H9 (cell line): ENCODE data around the gene ZSWIM4. TPM values are rescaled to one million over a fixed set of nuclear protein-coding genes. Genes with fewer than 3 reads are reported as not detected.

ENCODE experiments used
- DNase-seq: peaks from one replicate; pipeline ENCODE4 v3.0.0-alpha.2; 2017
- H2AFZ ChIP-seq: one replicate; pipeline ENCODE4 v1.6.1; 2013; ENCODE audit warnings: mild to moderate bottlenecking, low read length, control low read depth, moderate library complexity
- H2AK5ac ChIP-seq: 2 replicates; pipeline ENCODE4 v1.6.1; 2013; ENCODE audit warnings: low read length, control low read depth, mixed read lengths; ENCODE audit not compliant: insufficient read length
- H2BK120ac ChIP-seq: one replicate; pipeline ENCODE4 v1.6.1; 2013; ENCODE audit warnings: low read depth, mild to moderate bottlenecking, low read length, control low read depth, inconsistent platforms; ENCODE audit not compliant: poor library complexity, severe bottlenecking
- H2BK12ac ChIP-seq: 2 replicates; pipeline ENCODE4 v1.6.1; 2013; ENCODE audit warnings: low read length, control low read depth, mixed read lengths, low read depth; ENCODE audit not compliant: insufficient read length
- H2BK15ac ChIP-seq: 2 replicates; pipeline ENCODE4 v1.6.1; 2013; ENCODE audit warnings: low read depth, low read length, control low read depth
- H2BK20ac ChIP-seq: one replicate; pipeline ENCODE4 v1.6.1; 2013; ENCODE audit warnings: low read depth, mild to moderate bottlenecking, low read length, control low read depth, inconsistent platforms; ENCODE audit not compliant: poor library complexity, severe bottlenecking
- H2BK5ac ChIP-seq: 2 replicates; pipeline ENCODE4 v1.6.1; 2013; ENCODE audit warnings: low read length, control low read depth, mixed read lengths; ENCODE audit not compliant: insufficient read length
- H3K14ac ChIP-seq: 2 replicates; pipeline ENCODE4 v1.6.1; 2013; ENCODE audit warnings: low read length, control low read depth; ENCODE audit not compliant: insufficient read depth
- H3K18ac ChIP-seq: 2 replicates; pipeline ENCODE4 v1.6.1; 2013; ENCODE audit warnings: low read depth, mild to moderate bottlenecking, mixed read lengths, low read length, control low read depth; ENCODE audit not compliant: insufficient read length
- H3K23ac ChIP-seq: 2 replicates; pipeline ENCODE4 v1.6.1; 2013; ENCODE audit warnings: low read length, control low read depth, mixed read lengths, low read depth; ENCODE audit not compliant: insufficient read length
- H3K23me2 ChIP-seq: 2 replicates; pipeline ENCODE4 v1.6.1; 2013; ENCODE audit warnings: low read depth, mild to moderate bottlenecking, mixed read lengths, low read length, control low read depth; ENCODE audit not compliant: insufficient read length, poor library complexity, severe bottlenecking
- H3K27ac ChIP-seq: 2 replicates; pipeline ENCODE4 v1.5.1; 2013; ENCODE audit warnings: low read length, control low read depth, mixed read lengths, low read depth; ENCODE audit not compliant: insufficient read length
- H3K27me3 ChIP-seq: 2 replicates; pipeline ENCODE4 v1.6.1; 2013; ENCODE audit warnings: low read length, control low read depth, inconsistent platforms; ENCODE audit not compliant: insufficient read depth
- H3K4ac ChIP-seq: 2 replicates; pipeline ENCODE4 v1.6.1; 2013; ENCODE audit warnings: low read depth, mild to moderate bottlenecking, control low read depth, inconsistent platforms, low read length, moderate library complexity
- H3K4me1 ChIP-seq: 2 replicates; pipeline ENCODE4 v1.6.1; 2013; ENCODE audit warnings: low read length, control low read depth, inconsistent platforms; ENCODE audit not compliant: insufficient read depth
- H3K4me2 ChIP-seq: 2 replicates; pipeline ENCODE4 v1.6.1; 2013; ENCODE audit warnings: low read length, control low read depth, mixed read lengths; ENCODE audit not compliant: insufficient read length, insufficient read depth
- H3K56ac ChIP-seq: 2 replicates; pipeline ENCODE4 v1.6.1; 2013; ENCODE audit warnings: low read depth, mild to moderate bottlenecking, mixed read lengths, low read length, control low read depth; ENCODE audit not compliant: insufficient read length
- H3K79me1 ChIP-seq: 2 replicates; pipeline ENCODE4 v1.6.1; 2013; ENCODE audit warnings: low read depth, mild to moderate bottlenecking, moderate library complexity, low read length, control low read depth, inconsistent platforms; ENCODE audit not compliant: insufficient read depth, poor library complexity, severe bottlenecking
- H3K79me2 ChIP-seq: 2 replicates; pipeline ENCODE4 v1.6.1; 2013; ENCODE audit warnings: low read length, control low read depth, inconsistent platforms; ENCODE audit not compliant: insufficient read depth
- H3K9ac ChIP-seq: 2 replicates; pipeline ENCODE4 v1.6.1; 2013; ENCODE audit warnings: low read length, control low read depth, mixed read lengths; ENCODE audit not compliant: insufficient read length; ENCODE audit errors: extremely low read depth
- H3K9me3 ChIP-seq: one replicate; pipeline ENCODE4 v1.6.1; 2013; ENCODE audit warnings: low read depth, low read length, inconsistent platforms; ENCODE audit not compliant: control insufficient read depth
- H3T11ph ChIP-seq: one replicate; pipeline ENCODE4 v1.6.1; 2013; ENCODE audit warnings: mild to moderate bottlenecking, low read length, control low read depth, inconsistent platforms
- H4K20me1 ChIP-seq: one replicate; pipeline ENCODE4 v1.6.1; 2013; ENCODE audit not compliant: control insufficient read depth, insufficient read length, insufficient read depth
- H4K5ac ChIP-seq: 2 replicates; pipeline ENCODE4 v1.6.1; 2013; ENCODE audit warnings: low read depth, mild to moderate bottlenecking, mixed read lengths, low read length, control low read depth; ENCODE audit not compliant: insufficient read length
- H4K8ac ChIP-seq: replicated peaks from 2 replicates; pipeline ENCODE4 v1.6.1; 2013; ENCODE audit warnings: low read length, control low read depth, mixed read lengths, low read depth; ENCODE audit not compliant: insufficient read length
- H4K91ac ChIP-seq: 2 replicates; pipeline ENCODE4 v1.6.1; 2013; ENCODE audit warnings: low read depth, mild to moderate bottlenecking, moderate library complexity, mixed read lengths, low read length, control low read depth; ENCODE audit not compliant: insufficient read length
- H3K27ac Mint-ChIP-seq, 3 experiments: 2 replicates in 2 of 3; 3 replicates in 1 of 3; pipeline ENCODE4 v1.8.0; 2020 to 2021; ENCODE audit warnings: mixed read lengths in 3 of 3, mild to moderate bottlenecking in 1 of 3, moderate library complexity in 1 of 3
- H3K27me3 Mint-ChIP-seq: 2 replicates; pipeline ENCODE4 v1.8.0; 2021; ENCODE audit warnings: low read depth, mild to moderate bottlenecking, moderate library complexity, mixed read lengths
- H3K36me3 Mint-ChIP-seq, 3 experiments: 2 replicates in 2 of 3; 3 replicates in 1 of 3; pipeline ENCODE4 v1.8.0; 2020 to 2021; ENCODE audit warnings: low read depth in 3 of 3, mixed read lengths in 3 of 3; ENCODE audit not compliant: insufficient read depth in 1 of 3
- H3K4me1 Mint-ChIP-seq, 2 experiments: 2 replicates each; pipeline ENCODE4 v1.8.0; 2020; ENCODE audit warnings: mixed read lengths in 2 of 2
- H3K4me3 Mint-ChIP-seq, 2 experiments: 2 replicates in 1 of 2; 3 replicates in 1 of 2; pipeline ENCODE4 v1.8.0; 2020 to 2021; ENCODE audit warnings: mild to moderate bottlenecking in 2 of 2, mixed read lengths in 2 of 2, moderate library complexity in 1 of 2
- H3K9me3 Mint-ChIP-seq, 2 experiments: 2 replicates in 1 of 2; 3 replicates in 1 of 2; pipeline ENCODE4 v1.8.0; 2020; ENCODE audit warnings: mild to moderate bottlenecking in 2 of 2, mixed read lengths in 2 of 2, moderate library complexity in 1 of 2
- CTCF ChIP-seq: fragments of 200-600 bp; sonication (generic); conservative IDR thresholded peaks from 3 replicates; pipeline ENCODE4 v1.8.0; 2021; ENCODE audit warnings: antibody characterized with exemption, mild to moderate bottlenecking
- WGBS: extraction: QIAGEN DNeasy Blood & Tissue Kit; methylation state at CpG from one replicate; pipeline ENCODE4 v1.1.7; 2013; ENCODE audit warnings: missing lambda C conversion rate, low lambda C conversion rate, mixed read lengths; ENCODE audit not compliant: insufficient read length; ENCODE audit errors: extremely low coverage; 5-methylcytosine and 5-hydroxymethylcytosine counted together
- total RNA-seq: library from RNA; stranded (reverse); gene quantifications from 2 replicates; pipeline ENCODE4 v1.2.1, GENCODE V29; 2021

Gene ZSWIM4
- total RNA-seq, 1 experiment from 2014 or later, result 50.7 TPM

- no peak overlapping the region for H2BK15ac ChIP-seq
- no peak overlapping the region for H3K14ac ChIP-seq
- H2BK5ac ChIP-seq, result no peak overlapping the region
- no peak overlapping the region for H2BK120ac ChIP-seq
- H3K79me2 ChIP-seq, result no peaks in the 10 kb centered on the region
- H3K18ac ChIP-seq, result no peak overlapping the region
- no peaks in the 10 kb centered on the region for H4K20me1 ChIP-seq
- no peak overlapping the region for H3K56ac ChIP-seq
- H3K27ac ChIP-seq, result no peak overlapping the region
- H3K23ac ChIP-seq, result no peak overlapping the region
- no peak overlapping the region for H3K4me2 ChIP-seq
- H3K4me3 Mint-ChIP-seq, result no peak overlapping the region
- H3K27ac Mint-ChIP-seq, result no peak overlapping the region
- 0 out of 4 replicates have a peak, but pooled peaks cover 0 to under 1% of the 10 kb centered on the region in 2 experiments for H3K4me1 Mint-ChIP-seq
- H4K8ac ChIP-seq, result no peak overlapping the region
- no peak overlapping the region for H2AFZ ChIP-seq
- peaks cover 21 to 73% (median 71%) of the 10 kb centered on the region in 3 experiments; a peak in 6 of 7 replicates for H3K36me3 Mint-ChIP-seq
- H3K9ac ChIP-seq, result no peak overlapping the region
- H3K23me2 ChIP-seq, result no peaks in the 10 kb centered on the region
- no peak overlapping the region for H4K91ac ChIP-seq
- no peak overlapping the region for H2BK20ac ChIP-seq
- TF ChIP-seq CTCF, result no peak
- no peak overlapping the region for H4K5ac ChIP-seq
- H3K9me3 Mint-ChIP-seq, result no peaks in the 10 kb centered on the region
- no peaks in the 10 kb centered on the region for H3K9me3 ChIP-seq
- H2BK12ac ChIP-seq, result no peak overlapping the region
- WGBS, result no CpG with 5 or more reads among the region's 24 CpGs
- no peaks in the 10 kb centered on the region for H3K79me1 ChIP-seq
- H3T11ph ChIP-seq, result no peak overlapping the region
- H3K4me1 ChIP-seq, result no peaks in the 10 kb centered on the region
- H3K4ac ChIP-seq, result no peak overlapping the region
- H3K27me3 ChIP-seq, result no peaks in the 10 kb centered on the region
- H3K27me3 Mint-ChIP-seq, result peaks cover 1% of the 10 kb centered on the region; the same call in 1 of the 2 replicates
- no peak for DNase-seq
- no peak overlapping the region for H2AK5ac ChIP-seq
These were observed 36.4 kb upstream of the ZSWIM4 start for GRCh38 chr19:13758795-13759194.
